GM18520 (cell line): ENCODE results near the gene NEK6.

ENCODE experiments used
- ATAC-seq: cut with Tn5 transposase; IDR thresholded peaks from one replicate; pipeline ENCODE4 v1.9.1; 2021; ENCODE audit not compliant: unreplicated experiment

NEK6 gene

DNA sequence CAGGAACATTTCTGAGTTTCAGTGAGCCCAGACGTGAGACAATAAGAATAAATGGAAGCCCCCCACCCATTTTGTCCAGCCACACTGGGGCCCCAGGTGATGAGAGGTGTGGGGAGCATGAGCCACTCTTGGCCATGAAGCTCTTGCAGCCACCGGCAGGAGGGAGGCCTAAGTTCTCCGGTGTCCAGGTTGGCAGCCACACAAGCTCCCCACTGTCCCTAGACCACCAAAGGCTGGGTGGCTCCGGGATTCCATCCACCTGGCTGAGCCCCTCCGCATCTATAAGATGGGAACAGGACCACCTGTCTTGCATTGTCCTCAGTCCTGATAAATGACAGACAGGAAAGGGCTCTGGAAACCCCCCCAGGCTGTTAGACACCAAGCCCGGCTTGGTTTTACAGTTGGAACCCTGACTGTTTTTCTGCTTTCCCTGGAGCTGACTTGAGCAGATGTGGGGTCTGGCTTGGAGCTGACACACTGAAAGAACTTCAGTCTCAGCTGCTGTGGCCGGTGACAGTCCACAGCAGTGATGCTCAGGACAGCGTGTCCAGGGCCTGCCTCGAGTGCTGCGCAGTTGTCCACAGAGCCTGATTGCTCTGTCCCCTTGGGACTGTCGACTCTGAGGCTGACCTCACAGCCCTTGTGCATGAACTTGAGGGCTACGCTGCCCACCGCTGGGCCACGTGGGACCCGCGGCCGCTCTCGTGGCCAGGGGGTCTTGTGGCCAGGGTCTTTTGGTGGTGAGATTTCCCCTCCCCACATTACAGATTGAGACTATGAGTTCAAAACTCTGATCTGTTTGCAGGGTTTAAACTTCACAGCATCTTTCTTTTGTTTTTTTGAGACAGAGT, 82.7 kb downstream of the NEK6 start:
- no peak for ATAC-seq

- no peak for ATAC-seq
Observed at GRCh38 chr9:124341455-124342170, 83.9 kb downstream of the NEK6 start.

DNA sequence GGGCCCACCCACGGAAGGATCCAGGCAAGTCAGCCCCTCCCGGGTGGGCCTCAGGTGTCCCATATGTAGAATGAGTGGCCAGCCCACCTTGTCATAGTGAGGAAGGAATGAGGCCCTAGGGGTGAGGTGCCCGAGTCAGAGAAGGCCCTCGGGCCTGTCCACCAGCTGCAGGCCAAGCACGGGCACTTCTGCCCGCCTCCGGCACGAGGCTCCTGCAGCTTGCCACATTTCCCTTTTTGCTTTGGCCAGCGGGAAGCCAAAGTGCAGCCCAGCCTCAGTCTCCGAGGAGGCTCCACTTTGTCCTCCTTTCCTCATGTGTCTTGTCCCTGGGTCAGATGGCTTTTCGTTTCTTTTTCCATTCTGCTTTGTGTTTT, 84.6 kb downstream of the NEK6 start:
- no peak for ATAC-seq

DNA sequence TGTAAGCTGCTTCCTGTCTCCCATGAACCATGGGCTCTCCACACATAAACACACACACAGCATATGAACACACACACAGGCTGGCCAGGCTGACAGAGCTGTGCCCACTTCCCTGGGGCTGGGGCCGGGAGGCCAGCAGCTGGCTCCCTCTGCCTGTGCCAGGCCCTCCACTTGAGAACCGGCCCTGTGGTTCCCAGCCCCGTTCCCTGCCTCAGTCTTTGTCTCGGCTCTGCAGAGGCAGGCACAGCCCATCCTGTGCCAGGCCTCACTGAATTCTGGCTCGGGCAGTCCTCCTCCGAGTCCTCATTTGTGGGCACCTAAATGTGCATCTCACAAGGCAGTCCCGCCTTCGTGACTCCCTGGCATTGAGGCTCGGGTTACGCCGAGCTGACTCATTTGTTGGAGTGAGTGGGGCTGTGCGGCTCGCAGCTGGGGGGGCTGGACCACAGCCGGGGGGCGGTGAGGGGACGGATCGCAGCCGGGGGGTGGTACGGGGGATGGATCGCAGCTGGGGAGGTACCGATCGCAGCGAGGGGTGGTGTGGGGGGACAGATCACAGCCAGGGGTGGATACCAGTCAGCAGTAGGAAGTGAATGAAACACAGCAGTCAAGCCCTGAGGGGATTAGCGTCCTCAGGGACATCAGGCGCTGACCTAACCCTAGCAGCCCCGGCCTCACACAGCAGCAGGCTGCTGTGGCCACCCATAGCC, 85.2 kb downstream of the NEK6 start:
- ATAC-seq, result no peak

DNA sequence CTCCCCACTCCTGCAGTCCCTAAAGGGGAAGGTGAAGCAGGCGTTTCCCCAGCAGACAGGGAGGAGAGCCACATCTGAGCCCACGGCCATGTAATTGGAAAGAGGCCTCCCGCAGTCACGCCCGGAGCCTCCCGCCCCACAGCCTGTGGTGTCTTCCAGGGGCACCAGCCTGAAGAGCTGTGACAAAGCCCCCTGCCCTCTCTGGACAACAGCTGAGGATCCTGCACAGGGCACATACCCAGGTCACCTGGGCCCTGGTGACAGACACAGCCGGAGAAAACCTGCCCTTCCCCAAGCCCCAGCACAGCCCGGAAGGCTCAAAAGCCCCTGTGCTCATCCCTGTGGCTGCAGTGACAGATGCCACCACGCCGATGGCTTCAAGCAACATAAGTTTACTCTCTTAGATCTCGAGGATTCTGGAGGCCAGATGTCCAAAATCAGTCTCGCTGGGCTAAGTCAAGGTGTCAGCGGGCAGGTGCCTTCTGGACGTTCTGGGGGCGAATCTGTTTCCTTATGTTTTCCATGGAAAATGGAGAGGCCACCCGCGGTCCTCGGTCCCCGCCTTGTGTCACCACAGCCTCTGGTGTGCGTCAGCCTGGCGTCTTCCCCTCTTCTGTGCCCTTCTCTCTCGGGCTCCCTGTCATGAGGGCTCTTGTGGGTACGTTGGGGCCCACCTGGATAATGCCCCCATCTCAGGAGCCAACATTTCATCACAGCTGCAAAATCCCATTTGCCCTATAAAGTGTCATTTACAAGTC, 86.0 kb downstream of the NEK6 start:
- no peak for ATAC-seq

DNA sequence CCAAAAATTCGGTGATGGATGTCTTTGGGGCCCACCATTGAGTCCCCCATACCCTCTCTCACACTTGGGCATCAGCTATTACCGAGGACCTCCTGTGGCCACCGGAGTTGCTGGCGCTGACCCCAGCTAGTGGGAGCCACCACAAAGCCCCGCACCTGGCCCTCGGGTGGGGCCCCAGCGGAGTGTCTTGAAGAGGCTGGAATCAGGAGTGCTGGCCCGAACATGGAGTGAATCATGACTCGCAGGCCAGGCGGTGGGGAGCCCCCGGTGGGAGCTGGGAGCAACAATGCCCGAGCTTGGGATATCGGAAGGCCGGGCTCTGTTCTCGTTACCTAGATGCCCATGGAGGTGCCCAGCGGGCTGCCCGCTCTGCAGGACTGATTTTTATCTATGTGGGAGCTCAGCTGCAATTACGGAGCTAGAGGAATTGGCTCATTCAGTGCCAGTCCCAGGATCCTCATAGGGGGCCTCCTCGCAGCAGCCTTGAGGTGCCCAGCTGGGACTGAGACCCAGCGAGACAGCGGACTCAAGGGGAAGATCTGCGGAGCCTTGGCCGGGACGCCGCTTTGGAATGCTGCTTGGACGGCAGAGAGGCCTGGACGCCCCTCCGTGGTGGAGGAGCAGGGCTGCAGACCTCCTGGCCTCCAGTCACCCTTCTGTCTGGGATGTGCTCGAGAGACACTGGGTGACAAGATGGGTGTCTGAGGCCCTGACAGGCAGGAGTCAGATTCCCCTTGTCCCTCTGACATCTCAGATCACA, 86.7 kb downstream of the NEK6 start:
- ATAC-seq, result no peak

DNA sequence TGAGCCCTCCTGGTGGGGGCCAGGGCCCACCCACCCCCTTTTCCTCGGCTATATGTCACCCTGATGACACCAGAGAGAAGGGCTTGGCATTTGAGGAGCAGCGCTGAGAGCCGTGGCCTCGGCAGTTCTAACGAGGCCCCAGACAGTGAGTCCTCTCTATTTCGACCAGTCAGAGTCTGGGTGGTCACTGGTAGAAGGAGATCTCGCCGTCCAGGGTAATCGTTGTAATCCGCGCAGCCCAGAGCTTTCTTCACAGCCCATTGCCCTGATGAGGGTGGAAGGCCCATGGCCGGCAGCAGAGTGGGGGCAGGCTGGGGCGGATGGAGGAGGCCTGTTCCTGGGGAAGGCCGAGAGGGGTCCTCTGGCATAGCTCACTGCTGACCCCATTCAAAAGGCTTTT, 87.3 kb downstream of the NEK6 start:
- no peak for ATAC-seq

DNA sequence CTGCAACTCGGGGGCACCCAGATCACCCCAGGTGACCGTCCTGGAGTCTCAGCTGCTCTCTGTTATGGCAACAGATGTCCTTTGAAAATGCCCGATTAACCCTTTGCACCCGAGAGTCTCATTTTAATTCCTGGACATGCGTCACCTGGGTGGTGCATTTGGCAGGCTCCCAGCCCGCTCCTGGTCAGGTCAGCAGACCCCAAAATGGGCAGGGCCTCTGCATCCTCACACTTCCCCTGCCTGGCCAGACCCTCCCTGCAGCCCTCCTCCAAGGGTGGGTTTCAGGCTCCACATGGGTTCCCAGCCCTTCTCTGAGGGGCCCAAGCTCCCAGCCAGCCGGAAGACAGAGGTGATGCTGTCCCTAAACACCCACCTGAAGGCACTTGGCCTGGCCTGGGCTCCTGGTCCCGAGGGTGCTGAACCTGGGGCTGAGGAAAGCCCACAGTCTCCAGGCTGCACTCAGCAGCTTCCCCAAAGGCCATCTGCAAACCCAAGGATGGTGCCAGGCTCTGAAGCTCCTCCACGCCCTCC, 88.1 kb downstream of the NEK6 start:
- ATAC-seq, result no peak

DNA sequence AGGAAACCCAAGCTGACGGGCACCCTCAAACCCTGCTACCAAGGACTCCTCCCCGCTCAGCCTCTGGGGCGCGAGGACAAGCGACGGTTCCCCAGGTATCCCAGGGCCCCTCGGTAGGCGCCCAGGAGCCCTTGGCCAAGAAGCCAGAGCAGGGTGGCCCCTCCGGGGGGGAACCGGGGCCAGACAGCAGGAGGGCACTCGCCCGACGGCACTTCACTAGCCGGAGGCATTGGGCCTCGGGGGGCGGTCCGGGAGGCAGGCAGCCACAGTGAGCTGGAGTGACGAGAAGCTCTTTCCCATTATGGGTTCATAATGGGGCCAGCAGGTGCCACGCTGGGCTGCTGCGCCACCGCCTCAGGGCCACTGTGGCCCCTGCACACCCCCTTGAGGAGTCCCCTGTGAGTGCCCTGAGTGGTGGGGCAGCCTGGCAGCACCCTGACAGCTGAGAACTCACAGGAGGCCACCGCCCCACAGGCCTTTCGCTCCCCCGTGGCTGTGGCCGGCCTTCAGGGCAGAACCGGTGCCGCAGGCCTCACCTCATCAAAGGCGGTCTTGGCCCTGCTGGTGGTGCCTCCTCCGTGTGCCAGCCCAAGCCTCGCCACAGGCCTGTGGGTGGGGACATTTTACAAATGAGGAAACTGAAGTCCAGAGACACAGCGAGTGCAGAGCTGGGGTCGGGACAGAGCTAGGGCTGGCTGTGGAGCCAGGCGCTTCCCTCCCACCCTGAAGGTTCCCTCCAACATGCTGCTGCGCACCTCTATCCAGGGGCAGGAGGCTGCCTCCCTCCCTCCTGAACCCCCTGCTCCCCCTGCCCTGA, 88.8 kb downstream of the NEK6 start:
- no peak for ATAC-seq

DNA sequence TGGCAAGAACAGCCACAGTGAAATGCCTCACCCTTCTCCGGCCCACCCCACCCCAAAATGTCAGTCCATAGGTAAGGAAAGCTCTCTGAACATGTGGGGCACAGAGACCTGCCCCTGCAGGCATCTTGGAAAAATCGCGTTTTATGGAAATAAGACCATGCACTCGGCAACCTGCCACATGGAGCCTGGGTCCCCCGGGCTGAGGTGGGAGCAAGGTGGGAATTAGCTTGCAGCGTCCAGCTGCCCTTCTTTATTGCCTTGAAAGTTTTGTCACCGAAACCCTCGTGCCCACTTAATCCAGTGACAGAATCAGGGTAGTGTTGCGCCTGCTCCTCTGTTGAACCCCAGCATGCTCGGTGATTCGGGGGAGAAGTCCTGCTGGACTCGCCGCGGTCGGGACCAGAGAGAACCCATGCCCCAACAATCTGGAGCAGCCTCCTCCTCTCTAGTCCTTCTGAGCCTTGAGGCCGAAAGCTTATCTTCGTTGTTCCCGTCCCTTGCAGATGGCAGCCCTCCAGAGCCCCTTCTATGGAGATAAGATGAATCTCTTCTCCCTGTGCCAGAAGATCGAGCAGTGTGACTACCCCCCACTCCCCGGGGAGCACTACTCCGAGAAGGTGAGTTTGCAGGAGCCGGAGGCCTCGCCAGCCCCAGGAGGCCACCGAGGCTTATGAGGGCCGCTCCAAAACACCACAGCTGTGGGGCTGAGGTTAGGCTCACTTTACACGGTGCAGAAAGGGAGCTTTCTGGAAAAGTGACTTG, 89.6 kb downstream of the NEK6 start:
- ATAC-seq, result no peak

- no peak for ATAC-seq
Observed at GRCh38 chr9:124347968-124348358, 90.2 kb downstream of the NEK6 start.

DNA sequence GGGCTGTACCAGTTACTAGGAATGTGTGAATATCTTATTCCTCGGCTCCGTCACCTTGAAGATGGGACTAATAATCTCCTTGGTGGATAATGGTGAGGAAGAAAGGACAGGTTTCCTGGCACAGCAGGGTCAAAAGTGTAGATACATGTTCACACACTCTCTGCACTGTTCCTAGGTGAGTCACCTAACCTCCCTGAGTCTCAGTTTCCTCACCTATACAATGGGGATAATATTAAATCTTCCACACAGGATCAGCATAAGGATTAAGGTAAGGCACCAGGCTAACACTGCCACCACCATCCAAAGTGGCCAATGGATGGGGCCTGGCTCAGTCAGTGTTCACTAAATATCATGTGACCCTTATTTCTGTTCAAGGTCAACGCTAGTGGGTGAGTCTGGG, 90.6 kb downstream of the NEK6 start:
- ATAC-seq, result no peak

- ATAC-seq, result no peak
Observed at GRCh38 chr9:124348831-124349230, 91.1 kb downstream of the NEK6 start.

DNA sequence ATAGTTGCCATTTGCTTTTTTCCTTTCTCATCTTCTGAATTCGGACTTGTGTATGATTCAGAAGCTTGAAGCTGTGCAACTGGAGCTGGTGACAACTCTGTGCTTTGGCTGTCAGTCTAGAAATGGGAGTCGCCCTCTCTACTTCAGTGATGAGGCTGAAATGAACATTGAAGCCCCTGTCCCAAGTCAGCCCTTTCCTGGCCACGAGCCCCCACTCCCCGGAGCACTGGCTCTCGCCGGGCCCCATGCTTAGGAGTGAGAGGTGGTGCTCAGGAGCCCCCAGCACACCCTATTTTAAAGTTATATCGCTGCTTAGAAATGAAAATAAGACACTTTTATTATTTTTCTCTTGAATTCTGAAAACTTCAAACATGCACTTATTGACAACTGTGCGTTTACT, 91.5 kb downstream of the NEK6 start:
- ATAC-seq, result no peak

- no peak for ATAC-seq
Observed at GRCh38 chr9:124349675-124350493, 92.1 kb downstream of the NEK6 start.

DNA sequence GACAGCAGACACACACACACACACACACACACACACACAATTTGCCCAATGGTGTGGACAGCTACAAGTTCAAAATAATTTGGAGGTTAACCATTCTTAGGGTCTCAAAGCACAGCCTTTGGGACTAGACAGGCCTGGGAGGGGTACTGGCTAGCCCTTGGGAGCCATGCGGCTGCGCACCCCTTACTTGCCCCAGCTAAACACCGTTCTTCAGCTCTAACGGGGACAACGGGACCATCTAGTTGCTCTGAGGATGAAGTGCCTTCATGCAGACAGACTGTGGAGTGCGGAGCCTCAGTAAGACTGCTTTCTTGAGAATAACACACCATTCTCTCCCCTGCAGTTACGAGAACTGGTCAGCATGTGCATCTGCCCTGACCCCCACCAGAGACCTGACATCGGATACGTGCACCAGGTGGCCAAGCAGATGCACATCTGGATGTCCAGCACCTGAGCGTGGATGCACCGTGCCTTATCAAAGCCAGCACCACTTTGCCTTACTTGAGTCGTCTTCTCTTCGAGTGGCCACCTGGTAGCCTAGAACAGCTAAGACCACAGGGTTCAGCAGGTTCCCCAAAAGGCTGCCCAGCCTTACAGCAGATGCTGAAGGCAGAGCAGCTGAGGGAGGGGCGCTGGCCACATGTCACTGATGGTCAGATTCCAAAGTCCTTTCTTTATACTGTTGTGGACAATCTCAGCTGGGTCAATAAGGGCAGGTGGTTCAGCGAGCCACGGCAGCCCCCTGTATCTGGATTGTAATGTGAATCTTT, 92.9 kb downstream of the NEK6 start:
- ATAC-seq, result no peak
